GM21381 (cell line): Measurements from ENCODE around the gene DHX34.
"Not testable (repeated sequence)": the region's sequence is repeated elsewhere in the genome, so short reads cannot be mapped to it uniquely, and the experiment has no call there.

Source experiments
- ATAC-seq: cut with Tn5 transposase; IDR thresholded peaks from one replicate; pipeline ENCODE4 v1.9.1; 2021; ENCODE audit warnings: mild to moderate bottlenecking, moderate library complexity; ENCODE audit not compliant: unreplicated experiment

The DHX34 gene, protein sequence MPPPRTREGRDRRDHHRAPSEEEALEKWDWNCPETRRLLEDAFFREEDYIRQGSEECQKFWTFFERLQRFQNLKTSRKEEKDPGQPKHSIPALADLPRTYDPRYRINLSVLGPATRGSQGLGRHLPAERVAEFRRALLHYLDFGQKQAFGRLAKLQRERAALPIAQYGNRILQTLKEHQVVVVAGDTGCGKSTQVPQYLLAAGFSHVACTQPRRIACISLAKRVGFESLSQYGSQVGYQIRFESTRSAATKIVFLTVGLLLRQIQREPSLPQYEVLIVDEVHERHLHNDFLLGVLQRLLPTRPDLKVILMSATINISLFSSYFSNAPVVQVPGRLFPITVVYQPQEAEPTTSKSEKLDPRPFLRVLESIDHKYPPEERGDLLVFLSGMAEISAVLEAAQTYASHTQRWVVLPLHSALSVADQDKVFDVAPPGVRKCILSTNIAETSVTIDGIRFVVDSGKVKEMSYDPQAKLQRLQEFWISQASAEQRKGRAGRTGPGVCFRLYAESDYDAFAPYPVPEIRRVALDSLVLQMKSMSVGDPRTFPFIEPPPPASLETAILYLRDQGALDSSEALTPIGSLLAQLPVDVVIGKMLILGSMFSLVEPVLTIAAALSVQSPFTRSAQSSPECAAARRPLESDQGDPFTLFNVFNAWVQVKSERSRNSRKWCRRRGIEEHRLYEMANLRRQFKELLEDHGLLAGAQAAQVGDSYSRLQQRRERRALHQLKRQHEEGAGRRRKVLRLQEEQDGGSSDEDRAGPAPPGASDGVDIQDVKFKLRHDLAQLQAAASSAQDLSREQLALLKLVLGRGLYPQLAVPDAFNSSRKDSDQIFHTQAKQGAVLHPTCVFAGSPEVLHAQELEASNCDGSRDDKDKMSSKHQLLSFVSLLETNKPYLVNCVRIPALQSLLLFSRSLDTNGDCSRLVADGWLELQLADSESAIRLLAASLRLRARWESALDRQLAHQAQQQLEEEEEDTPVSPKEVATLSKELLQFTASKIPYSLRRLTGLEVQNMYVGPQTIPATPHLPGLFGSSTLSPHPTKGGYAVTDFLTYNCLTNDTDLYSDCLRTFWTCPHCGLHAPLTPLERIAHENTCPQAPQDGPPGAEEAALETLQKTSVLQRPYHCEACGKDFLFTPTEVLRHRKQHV

GRCh38 chr19:47348819-47349795, at the start of gene DHX34:
TSS of gene DHX34 (plus strand) at chr19:47349315. CDS start at chr19:47353031, 3,716 bp downstream.
- ATAC-seq: peak; percentile 96

DNA sequence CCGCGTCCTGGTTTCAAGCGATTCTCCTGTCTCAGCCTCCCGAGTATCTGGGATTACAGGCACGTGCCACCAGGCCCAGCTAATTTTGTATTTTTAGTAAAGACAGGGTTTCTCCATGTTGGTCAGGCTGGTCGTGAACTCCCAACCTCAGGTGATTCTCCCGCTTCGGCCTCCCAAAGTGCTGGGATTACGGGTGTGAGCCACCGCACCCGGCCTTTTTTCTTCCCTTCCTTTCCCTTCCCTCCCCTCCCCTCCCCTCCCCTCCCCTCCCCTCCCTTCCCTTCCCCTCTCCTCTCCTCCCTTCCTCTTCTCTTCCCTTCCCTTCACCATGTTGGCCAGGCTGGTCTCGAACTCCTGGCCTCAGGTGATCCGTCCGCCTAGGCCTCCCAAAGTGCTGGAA, 48.2 kb upstream of the DHX34 start:
- not testable (repeated sequence) for ATAC-seq

GRCh38 chr19:47302249-47302648, 46.9 kb upstream of the DHX34 start:
- no peak for ATAC-seq

GRCh38 chr19:47303966-47304365, 45.1 kb upstream of the DHX34 start:
- ATAC-seq: no peak

DNA sequence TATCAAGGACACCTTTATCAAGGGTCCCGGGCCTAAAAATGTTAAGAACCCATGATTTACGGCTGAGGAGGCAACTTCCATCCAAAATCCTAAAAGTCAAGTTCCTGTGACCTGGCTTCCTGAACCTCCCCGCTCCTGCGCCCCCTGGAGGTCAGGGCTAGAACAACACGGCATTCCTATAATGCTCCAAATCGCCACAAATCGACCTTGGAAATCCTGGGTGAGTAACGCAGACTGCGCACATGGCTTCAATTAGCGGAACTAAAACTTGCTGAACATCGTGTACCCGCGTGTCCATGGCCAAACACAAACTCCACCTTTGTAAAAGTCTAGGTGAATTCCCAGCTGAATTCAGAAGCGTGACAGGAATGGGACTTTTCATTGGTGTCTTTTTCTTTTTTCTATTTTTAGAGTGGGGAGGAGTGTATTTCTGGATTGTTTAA, 43.8 kb upstream of the DHX34 start:
- no peak for ATAC-seq

DNA sequence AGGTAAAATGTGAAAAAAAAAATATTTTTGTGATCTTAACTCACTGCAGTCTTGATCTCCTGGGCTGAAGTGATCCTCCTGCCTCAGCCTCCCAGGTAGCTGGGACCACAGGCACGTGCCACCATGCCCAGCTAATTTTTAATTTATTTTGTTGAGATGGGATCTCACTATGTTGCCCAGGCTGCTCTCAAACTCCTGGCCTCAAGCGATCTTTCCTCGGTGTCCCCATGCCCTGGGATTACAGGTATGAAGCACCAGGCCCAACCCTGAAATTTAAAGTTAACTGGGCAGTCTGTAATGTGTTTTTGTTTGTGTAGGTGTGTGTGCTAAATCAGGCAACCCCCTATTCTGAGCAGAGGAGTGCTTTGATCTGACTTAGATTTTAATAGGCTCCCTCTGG, 42.8 kb upstream of the DHX34 start:
- no peak for ATAC-seq

- ATAC-seq: no peak
These were observed 40.1 kb upstream of the DHX34 start for GRCh38 chr19:47309038-47309437.

DNA sequence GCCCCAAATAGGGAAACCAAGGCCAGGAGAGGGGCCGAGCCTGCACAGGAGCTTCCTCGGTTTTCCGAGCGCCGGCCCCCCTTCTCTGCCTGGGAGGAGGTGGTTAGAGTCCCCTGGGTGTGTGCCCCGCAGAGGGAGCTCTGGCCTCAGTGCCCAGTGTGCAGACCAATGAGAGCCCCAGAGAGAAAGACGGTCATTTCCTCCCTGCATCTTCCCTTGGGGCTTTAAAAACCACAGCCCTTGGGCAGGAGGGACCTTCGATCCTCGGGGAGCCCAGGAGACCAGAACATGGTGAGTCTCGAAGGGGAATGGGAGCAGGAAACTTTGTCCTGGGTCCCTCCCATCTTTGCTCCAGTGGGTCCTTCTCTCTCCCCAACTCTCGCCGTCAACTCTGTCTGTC, 39.5 kb upstream of the DHX34 start, which contains the start of gene C5AR1:
Gene C5AR1 (plus strand): TSS at position 254 of the 400 bp plus-strand sequence. CDS start 35 bp downstream, at position 289.
- ATAC-seq: no peak

DNA sequence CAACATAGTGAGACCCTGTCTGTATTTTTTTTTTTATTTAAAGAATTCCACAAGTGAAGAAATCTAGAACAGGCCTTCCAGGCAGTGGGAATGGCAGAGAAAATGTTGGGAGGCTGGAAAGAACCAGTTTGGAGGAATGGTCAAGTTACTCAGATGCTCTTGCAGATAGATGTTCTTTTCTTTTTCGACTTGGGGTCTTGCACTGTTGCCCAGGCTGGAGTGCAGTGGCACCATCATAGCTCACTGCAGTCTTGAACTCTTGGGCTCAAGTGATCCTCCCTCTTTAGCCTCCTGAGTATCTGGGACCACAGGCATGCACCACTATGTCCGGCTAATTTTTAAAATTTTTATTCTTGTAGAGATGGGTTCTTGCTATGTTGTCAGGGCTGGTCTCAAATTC, 38.8 kb upstream of the DHX34 start:
- no peak for ATAC-seq

- no peak for ATAC-seq
These were observed 38.3 kb upstream of the DHX34 start for GRCh38 chr19:47310819-47311218.

DNA sequence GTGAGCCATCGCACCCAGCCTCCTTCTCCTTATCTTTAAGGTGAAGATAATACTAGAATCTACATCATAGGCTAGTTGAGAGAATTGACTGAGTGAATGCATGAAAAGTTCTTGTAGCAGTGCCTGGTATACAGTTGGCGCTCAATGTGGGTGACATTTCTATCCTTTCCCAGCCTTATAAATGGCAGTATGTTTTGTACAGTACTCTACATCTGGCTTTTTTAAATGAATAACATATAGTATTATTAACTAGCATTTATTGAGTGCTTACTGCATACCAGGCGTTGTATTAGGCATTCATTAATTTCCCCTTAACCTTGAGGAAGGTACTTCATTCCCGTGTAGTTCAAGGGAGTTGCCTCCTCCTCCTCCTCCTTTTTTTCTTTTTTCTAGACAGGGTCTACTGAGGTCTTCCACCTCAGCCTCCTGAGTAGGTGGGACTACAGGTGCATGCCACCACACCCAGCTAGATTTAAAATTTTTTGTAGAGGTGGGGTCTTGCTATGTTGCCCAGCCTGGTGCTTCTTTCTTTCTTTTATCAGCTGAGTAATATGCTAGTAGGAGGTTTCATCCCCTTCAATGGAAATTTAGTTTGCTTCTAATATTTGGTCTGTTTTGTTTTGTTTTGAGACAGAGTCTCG, 36.6 kb upstream of the DHX34 start:
- no peak for ATAC-seq

DNA sequence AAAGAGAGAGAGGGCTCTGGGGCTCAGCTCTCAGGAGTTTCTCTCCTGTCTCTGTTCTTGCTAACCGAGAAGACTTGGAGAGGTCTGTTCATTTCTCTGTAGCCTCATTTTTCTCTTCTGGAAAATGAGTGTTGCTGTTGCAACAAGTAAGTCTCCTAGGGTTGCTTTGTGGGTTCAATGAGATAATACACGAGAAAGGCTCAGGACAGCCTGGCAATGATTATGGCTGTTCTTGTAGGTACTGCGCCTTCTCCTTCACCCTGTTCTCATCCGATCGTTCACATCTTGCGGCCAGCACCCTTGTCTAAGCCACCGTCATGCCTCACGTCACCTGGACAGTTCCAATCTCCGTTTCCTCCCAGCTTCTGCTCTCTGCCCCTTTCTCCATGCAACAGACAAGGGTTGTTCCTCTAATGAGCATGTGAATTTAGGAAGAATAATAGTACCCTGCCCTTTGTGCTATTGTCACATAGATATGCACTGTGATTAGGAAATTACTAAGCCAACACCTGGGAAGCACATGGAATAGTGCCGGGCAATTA, 35.3 kb upstream of the DHX34 start:
- ATAC-seq: no peak

- no peak for ATAC-seq
These were observed 33.8 kb upstream of the DHX34 start for GRCh38 chr19:47315125-47315821.

GRCh38 chr19:47316513-47316912, 32.6 kb upstream of the DHX34 start:
- no peak for ATAC-seq

DNA sequence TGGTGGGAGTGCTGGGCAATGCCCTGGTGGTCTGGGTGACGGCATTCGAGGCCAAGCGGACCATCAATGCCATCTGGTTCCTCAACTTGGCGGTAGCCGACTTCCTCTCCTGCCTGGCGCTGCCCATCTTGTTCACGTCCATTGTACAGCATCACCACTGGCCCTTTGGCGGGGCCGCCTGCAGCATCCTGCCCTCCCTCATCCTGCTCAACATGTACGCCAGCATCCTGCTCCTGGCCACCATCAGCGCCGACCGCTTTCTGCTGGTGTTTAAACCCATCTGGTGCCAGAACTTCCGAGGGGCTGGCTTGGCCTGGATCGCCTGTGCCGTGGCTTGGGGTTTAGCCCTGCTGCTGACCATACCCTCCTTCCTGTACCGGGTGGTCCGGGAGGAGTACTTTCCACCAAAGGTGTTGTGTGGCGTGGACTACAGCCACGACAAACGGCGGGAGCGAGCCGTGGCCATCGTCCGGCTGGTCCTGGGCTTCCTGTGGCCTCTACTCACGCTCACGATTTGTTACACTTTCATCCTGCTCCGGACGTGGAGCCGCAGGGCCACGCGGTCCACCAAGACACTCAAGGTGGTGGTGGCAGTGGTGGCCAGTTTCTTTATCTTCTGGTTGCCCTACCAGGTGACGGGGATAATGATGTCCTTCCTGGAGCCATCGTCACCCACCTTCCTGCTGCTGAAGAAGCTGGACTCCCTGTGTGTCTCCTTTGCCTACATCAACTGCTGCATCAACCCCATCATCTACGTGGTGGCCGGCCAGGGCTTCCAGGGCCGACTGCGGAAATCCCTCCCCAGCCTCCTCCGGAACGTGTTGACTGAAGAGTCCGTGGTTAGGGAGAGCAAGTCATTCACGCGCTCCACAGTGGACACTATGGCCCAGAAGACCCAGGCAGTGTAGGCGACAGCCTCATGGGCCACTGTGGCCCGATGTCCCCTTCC, 28.9 kb upstream of the DHX34 start:
- no peak for ATAC-seq

DNA sequence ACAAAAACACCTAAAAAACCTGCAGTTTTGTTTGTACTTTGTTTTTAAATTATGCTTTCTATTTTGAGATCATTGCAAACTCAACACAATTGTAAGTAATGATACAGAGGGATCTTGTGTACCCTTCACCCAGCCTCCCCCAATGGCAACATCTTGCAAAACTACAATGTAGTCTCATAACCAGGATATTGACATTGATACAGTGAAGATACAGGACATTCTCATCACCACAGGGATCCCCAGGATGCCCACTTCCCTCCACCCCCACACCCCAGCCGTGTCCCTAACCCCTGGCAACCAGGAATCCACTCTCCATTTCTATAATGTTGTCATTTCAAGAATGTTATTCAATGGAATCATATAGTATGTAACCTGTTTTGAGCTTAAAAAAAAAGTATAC, 27.5 kb upstream of the DHX34 start:
- ATAC-seq: no peak

DNA sequence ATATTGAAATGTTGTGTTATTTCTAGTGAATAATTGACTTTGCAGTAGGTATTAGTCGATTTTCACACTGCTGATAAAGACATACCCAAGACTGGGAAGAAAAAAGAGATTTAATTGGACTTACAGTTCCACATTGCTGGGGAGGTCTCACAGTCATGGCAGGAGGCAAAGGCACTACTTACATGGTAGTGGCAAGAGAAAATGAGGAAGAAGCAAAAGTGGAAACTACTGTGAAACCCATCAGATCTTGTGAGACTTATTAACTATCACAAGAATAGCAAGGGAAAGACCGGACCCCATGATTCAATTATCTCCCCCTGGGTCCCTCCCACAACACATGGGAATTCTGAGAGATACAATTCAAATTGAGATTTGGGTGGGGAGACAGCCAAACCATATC, 27.1 kb upstream of the DHX34 start:
- ATAC-seq: no peak

DNA sequence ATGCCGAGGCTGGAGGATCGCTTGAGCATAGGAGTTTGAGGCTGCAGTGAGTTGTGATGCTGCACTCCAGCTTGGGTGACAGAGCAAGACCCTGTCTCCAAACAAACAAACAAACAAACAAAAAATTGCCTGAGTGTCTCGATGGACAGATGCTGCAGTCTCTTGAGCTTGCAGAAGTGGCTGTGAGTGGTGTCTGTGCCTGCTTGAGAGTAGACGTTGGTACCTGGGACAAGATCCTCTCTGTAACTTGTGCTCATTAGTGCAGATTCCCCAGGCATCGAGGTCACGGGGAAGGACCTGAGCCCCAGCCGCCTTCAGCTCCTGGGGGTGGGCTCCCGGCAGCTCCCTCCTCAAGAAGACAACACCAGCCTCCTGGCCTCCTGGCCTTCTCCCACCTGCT, 25.7 kb upstream of the DHX34 start:
- no peak for ATAC-seq
